Muscle of leg (tissue), 11 donors: ENCODE data around the gene VPS37B. TPM values are rescaled to one million over a fixed set of nuclear protein-coding genes. Genes with fewer than 3 reads are reported as not detected.

Experiments
- DNase-seq: peaks from one replicate; pipeline ENCODE4 v3.0.0; 2013
- H3K27ac ChIP-seq: one replicate; pipeline ENCODE4 v1.5.1; 2013; ENCODE audit warnings: mild to moderate bottlenecking, low read length, control low read depth
- H3K27me3 ChIP-seq: one replicate; pipeline ENCODE4 v1.6.1; 2013; ENCODE audit warnings: low read length; ENCODE audit not compliant: control insufficient read depth, insufficient read depth
- H3K36me3 ChIP-seq: one replicate; pipeline ENCODE4 v1.6.1; 2013; ENCODE audit warnings: low read length; ENCODE audit not compliant: control insufficient read depth, insufficient read depth
- H3K4me1 ChIP-seq: one replicate; pipeline ENCODE4 v1.6.1; 2013; ENCODE audit warnings: low read length; ENCODE audit not compliant: control insufficient read depth, insufficient read depth
- H3K4me3 ChIP-seq: one replicate; pipeline ENCODE4 v1.5.1; 2013; ENCODE audit warnings: low read length, control low read depth
- H3K9me3 ChIP-seq: replicated peaks from 2 replicates; pipeline ENCODE4 v1.6.1; 2013; ENCODE audit warnings: low read depth, low read length; ENCODE audit not compliant: control insufficient read depth
- WGBS: methylation state at CpG from one replicate; pipeline ENCODE4 v1.1.5; 2013; ENCODE audit warnings: missing lambda C conversion rate; ENCODE audit not compliant: insufficient coverage; 5-methylcytosine and 5-hydroxymethylcytosine counted together
- polyA plus RNA-seq, 8 donors: library from polyadenylated mRNA; unstranded; fragments of 120-200 nt; gene quantifications; one replicate each; pipeline versions ENCODE4 v1.2.1 to v1.2.3, GENCODE V29; 2013; ENCODE audit warnings: inconsistent platforms in 1 of 8, low replicate concordance in 1 of 8; ENCODE audit not compliant: insufficient read length in 8 of 8, insufficient read depth in 1 of 8
- total RNA-seq: library from RNA; stranded (reverse); fragments of 120-200 nt; gene quantifications from one replicate; pipeline ENCODE4 v1.2.4, GENCODE V29; 2013

Gene VPS37B
- total and polyA plus RNA-seq, 9 donors = 15.6 to 29.0 (median 25.1) TPM

- Histone ChIP-seq H3K27me3 (no peaks in the 10 kb centered on the region), H3K4me1 (peaks cover 8% of the 10 kb centered on the region), H3K9me3 (no peaks in the 10 kb centered on the region), H3K36me3 (no peaks in the 10 kb centered on the region), H3K4me3 (no peak overlapping the region), H3K27ac (peak overlapping the region; percentile 42)
- no peak for DNase-seq
- 53% methylated on average over 13 of the region's 18 CpGs for WGBS
Measured at GRCh38 chr12:122852336-122853275, 43.3 kb downstream of the VPS37B start.

GRCh38 chr12:122851820-122852219 is 44.1 kb downstream of the VPS37B start:
- no peaks in the 10 kb centered on the region for H3K36me3 ChIP-seq
- H3K27ac ChIP-seq = peak overlapping the region; percentile 42
- H3K27me3 ChIP-seq = no peaks in the 10 kb centered on the region
- no peak for DNase-seq
- peaks cover 8% of the 10 kb centered on the region for H3K4me1 ChIP-seq
- H3K4me3 ChIP-seq = no peak overlapping the region
- 71% methylated on average over 5 of the region's 5 CpGs for WGBS
- no peaks in the 10 kb centered on the region for H3K9me3 ChIP-seq

- H3K27ac ChIP-seq = no peak overlapping the region
Measured at GRCh38 chr12:122850695-122851350, 45.1 kb downstream of the VPS37B start.

GRCh38 chr12:122850048-122850445 is 45.9 kb downstream of the VPS37B start:
- DNase-seq = no peak
- no peak overlapping the region for H3K27ac ChIP-seq

More at GRCh38 chr12:122850695-122851350, 45.1 kb downstream of the VPS37B start:
- no peaks in the 10 kb centered on the region for H3K36me3 ChIP-seq
- H3K4me3 ChIP-seq = no peak overlapping the region
- 96% methylated on average over 3 of the region's 27 CpGs for WGBS
- no peak for DNase-seq
- H3K9me3 ChIP-seq = no peaks in the 10 kb centered on the region
- no peaks in the 10 kb centered on the region for H3K27me3 ChIP-seq
- H3K4me1 ChIP-seq = peaks cover 17% of the 10 kb centered on the region

GRCh38 chr12:122849352-122850047 is 46.4 kb downstream of the VPS37B start:
- DNase-seq = no peak
- no peak overlapping the region for H3K4me3 ChIP-seq
- H3K27ac ChIP-seq = no peak overlapping the region
- no peaks in the 10 kb centered on the region for H3K27me3 ChIP-seq
- no peaks in the 10 kb centered on the region for H3K36me3 ChIP-seq
- 82% methylated on average over 19 of the region's 26 CpGs for WGBS
- H3K4me1 ChIP-seq = peaks cover 29% of the 10 kb centered on the region
- no peaks in the 10 kb centered on the region for H3K9me3 ChIP-seq

More at GRCh38 chr12:122850048-122850445, 45.9 kb downstream of the VPS37B start:
- H3K27me3 ChIP-seq = no peaks in the 10 kb centered on the region
- no peaks in the 10 kb centered on the region for H3K36me3 ChIP-seq
- H3K4me1 ChIP-seq = peaks cover 25% of the 10 kb centered on the region
- no peaks in the 10 kb centered on the region for H3K9me3 ChIP-seq
- no peak overlapping the region for H3K4me3 ChIP-seq
- 93% methylated on average over 8 of the region's 14 CpGs for whole genome bisulfite sequencing

GRCh38 chr12:122848471-122849351 is 47.2 kb downstream of the VPS37B start:
- WGBS = 85% methylated on average over 34 of the region's 36 CpGs
- no peak overlapping the region for H3K27ac ChIP-seq
- no peaks in the 10 kb centered on the region for H3K27me3 ChIP-seq
- no peaks in the 10 kb centered on the region for H3K36me3 ChIP-seq
- no peaks in the 10 kb centered on the region for H3K9me3 ChIP-seq
- no peak overlapping the region for H3K4me3 ChIP-seq
- no peak for DNase-seq
- peaks cover 32% of the 10 kb centered on the region for H3K4me1 ChIP-seq

GRCh38 chr12:122847921-122848421 is 48.0 kb downstream of the VPS37B start:
- DNase-seq = no peak
- Histone ChIP-seq H3K36me3 (no peaks in the 10 kb centered on the region), H3K4me3 (no peak overlapping the region), H3K27me3 (no peaks in the 10 kb centered on the region), H3K4me1 (peaks cover 31% of the 10 kb centered on the region), H3K27ac (no peak overlapping the region), H3K9me3 (no peaks in the 10 kb centered on the region)
- 79% methylated on average over 7 of the region's 16 CpGs for WGBS

GRCh38 chr12:122847516-122847836 is 48.4 kb downstream of the VPS37B start:
- WGBS = 71% methylated on average over 5 of the region's 5 CpGs
- H3K4me1 ChIP-seq = peaks cover 28% of the 10 kb centered on the region

GRCh38 chr12:122846622-122847515 is 49.1 kb downstream of the VPS37B start:
- no peak overlapping the region for H3K4me3 ChIP-seq
- H3K27ac ChIP-seq = no peak overlapping the region
- no peaks in the 10 kb centered on the region for H3K9me3 ChIP-seq
- no peak for DNase-seq
- 76% methylated on average over 20 of the region's 27 CpGs for WGBS
- no peaks in the 10 kb centered on the region for H3K36me3 ChIP-seq
- H3K27me3 ChIP-seq = no peaks in the 10 kb centered on the region
- peaks cover 27% of the 10 kb centered on the region for H3K4me1 ChIP-seq

More at GRCh38 chr12:122847516-122847836, 48.4 kb downstream of the VPS37B start:
- Histone ChIP-seq H3K4me3 (no peak overlapping the region), H3K9me3 (no peaks in the 10 kb centered on the region), H3K36me3 (no peaks in the 10 kb centered on the region), H3K27me3 (no peaks in the 10 kb centered on the region), H3K27ac (no peak overlapping the region)
- DNase-seq = no peak
